Hepatocyte (in vitro differentiated cells): ENCODE data around the gene ABCA3.

ENCODE experiments used
- CTCF ChIP-seq: fragments of 200-600 bp; sonication (generic); IDR thresholded peaks from 2 replicates; pipeline ENCODE4 v1.5.1; 2016; ENCODE audit warnings: antibody characterized with exemption, mild to moderate bottlenecking; ENCODE audit not compliant: poor library complexity
- EZH2 ChIP-seq: fragments of 200-600 bp; sonication (generic); IDR thresholded peaks from 2 replicates; pipeline ENCODE4 v1.6.1; 2016; ENCODE audit warnings: antibody characterized with exemption, mild to moderate bottlenecking, borderline replicate concordance
- EZH2phosphoT487 ChIP-seq: fragments of 200-600 bp; sonication (generic); IDR thresholded peaks from one replicate; pipeline ENCODE4 v1.6.1; 2018; ENCODE audit warnings: antibody characterized with exemption, mild to moderate bottlenecking, low read depth, moderate library complexity; ENCODE audit not compliant: unreplicated experiment, severe bottlenecking

DNA sequence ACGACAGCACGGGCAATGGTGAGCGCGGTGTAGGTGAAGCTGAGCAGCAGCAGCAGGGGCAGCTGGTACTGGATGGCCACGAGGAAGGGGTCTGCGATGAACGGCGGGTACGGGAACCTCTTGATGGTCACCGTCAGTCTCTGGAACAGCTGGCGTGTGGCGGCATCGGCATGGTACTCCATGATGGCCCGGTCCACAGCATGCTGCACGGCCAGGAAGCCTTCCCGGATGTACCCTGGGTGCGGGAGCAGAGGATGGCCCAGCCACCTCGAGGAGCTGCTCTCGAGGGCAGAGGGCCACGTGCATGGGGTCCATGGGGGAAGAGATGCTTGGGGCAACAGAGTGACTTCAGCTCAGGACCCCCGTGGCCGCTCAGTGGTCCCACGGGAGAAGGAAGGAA, 20.9 kb downstream of the ABCA3 start:
- TF ChIP-seq CTCF (no peak), EZH2phosphoT487 (no peak), EZH2 (no peak)
